Measurements from ENCODE around the gene SMYD3. TPM values are rescaled to one million over a fixed set of nuclear protein-coding genes. Genes with fewer than 3 reads are reported as not detected.

The SMYD3 gene
- total and polyA plus RNA-seq, 9 of the 15 experiments (the other 6 are each of a cell fraction or from before 2014, with no cell fraction given), result 128 to 440 (median 197) TPM

GRCh38 chr1:245869847-245870246, 637.2 kb downstream of the SMYD3 start (continued):
- TF ChIP-seq ZBTB40 (IDR thresholded peaks at IDR 0.05) (no peak), ZBTB40 (CRISPR knock-in tag; IDR thresholded peaks at IDR 0.05) (no peak), CBFB (CRISPR knock-in tag; IDR thresholded peaks at IDR 0.05) (no peak), ZNF274 (IDR thresholded peaks at IDR 0.05; ENCODE audit: borderline replicate concordance, low read depth, low read length) (no peak), PTBP1 (IDR thresholded peaks at IDR 0.05; ENCODE audit: low read depth, low read length) (no peak), CC2D1A (IDR thresholded peaks at IDR 0.05) (no peak), NCOA2 (IDR thresholded peaks at IDR 0.05; ENCODE audit: partially characterized antibody in 2 of 2) (no peak)

Measured in K562 (cell line).